HuH-7 (cell line): ENCODE measurements around the gene ZNF468.
"Not testable (repeated sequence)": the region's sequence is repeated elsewhere in the genome, so short reads cannot be mapped to it uniquely, and the experiment has no call there.

Experiments used
- DNase-seq: peaks from one replicate; pipeline ENCODE4 v3.0.0; 2011; ENCODE audit warnings: low spot score

ZNF468 gene

DNA sequence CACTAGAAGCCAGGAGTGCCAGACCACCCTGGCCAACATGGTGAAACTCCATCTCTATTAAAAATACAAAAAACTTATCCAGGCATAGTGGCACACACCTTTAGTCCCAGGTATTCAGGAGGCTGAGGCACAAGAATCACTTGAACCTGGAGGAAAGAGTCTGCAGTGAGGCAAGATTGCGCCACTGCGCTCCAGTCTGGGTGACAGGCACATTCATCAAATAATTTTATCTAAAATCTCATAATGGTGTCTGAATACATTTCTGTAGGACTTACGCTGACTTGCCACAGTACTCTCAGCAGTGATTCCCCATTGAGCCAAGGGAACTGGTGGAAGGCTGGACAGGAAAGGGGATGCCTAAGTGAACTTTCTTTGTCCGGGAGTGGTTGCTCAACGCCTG, 31.7 kb downstream of the ZNF468 start:
- no peak for DNase-seq

DNA sequence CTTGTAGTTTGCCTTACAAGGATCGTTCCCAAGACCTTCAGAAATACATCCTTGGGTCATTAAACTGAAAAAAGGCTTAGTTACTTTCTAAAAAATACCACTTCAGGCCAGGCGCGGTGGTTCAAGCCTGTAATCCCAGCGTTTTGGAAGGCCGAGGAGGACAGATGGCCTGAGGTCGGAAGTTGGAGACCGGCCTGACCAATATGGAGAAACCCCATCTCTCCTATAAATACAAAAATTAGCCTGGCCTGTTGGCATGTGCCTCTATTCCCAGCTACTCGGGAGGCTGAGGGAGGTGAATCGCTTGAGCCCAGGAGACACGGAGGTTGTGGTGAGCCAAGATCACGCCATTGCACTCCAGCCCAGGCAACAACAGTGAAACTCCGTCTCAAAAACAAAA, 33.7 kb downstream of the ZNF468 start:
- no peak for DNase-seq

GRCh38 chr19:52821204-52821960, 36.0 kb downstream of the ZNF468 start, which contains the start of gene ZNF28:
ZNF28 (minus strand) TSS chr19:52821633; CDS start chr19:52817958, 3,675 bp downstream.
- peak; percentile 32 for DNase-seq

- not testable (repeated sequence) for DNase-seq
Measured at GRCh38 chr19:52820472-52821203, 36.8 kb downstream of the ZNF468 start.

GRCh38 chr19:52809801-52810200, 47.6 kb downstream of the ZNF468 start:
- no peak for DNase-seq

- DNase-seq, result not testable (repeated sequence)
Measured at GRCh38 chr19:52799950-52800640, 57.3 kb downstream of the ZNF468 start.

DNA sequence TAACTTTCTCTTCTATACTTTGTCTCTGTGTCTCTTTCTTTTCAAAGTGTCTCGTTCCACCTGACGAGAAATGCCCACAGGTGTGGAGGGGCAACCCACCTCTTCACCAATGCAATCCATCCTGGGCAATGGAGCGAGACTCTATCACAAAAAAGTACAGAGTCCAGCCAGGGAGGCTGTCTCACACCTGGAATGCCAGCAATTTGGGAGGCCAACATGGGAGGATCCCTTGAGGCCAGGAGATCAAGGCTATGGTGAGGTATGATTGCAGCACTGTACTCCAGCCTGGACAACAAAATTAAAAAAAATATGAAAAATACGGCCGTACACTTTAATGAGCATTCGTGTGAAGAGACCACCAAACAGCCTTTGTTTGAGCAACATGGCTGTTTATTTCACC, 68.0 kb downstream of the ZNF468 start:
- no peak for DNase-seq
